Body of pancreas (tissue), 4 donors: ENCODE results near the gene CCDC81.

ENCODE experiments used
- POLR2A ChIP-seq, 3 donors: fragments of 450-650 bp; IDR thresholded peaks; one replicate each; pipeline ENCODE4 v1.6.1; 2016; ENCODE audit warnings: antibody characterized with exemption in 3 of 3, mild to moderate bottlenecking in 2 of 3
- TF ChIP-seq, protein P1 (sequence below), 7 experiments: fragments of 450-650 bp in 4 of 7; fragments of 200-600 bp in 3 of 7; sonication (generic) in 3 of 7; IDR thresholded peaks; one replicate each; pipeline ENCODE4 v1.5.1; 2016 to 2019; ENCODE audit warnings: antibody characterized with exemption in 7 of 7

DNA sequence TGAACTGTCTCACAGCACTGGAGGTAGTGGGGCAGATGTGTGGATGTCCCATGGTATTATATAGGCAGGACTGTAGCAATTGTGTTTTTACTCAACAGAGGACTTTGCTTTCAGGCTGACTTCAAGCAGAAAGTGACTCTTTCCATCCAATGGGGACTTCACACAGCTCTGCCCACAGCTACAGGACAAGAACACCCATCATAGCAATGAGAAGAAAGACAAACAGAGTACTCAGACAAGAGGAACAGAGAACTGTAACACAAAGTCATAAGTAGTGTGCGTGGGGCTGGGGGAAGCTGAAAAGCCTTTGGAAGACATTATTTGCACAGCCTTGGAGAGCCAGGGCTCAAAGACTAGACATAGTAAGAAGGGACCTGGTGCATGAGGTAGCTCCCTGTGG lies 70.3 kb downstream of the CCDC81 start:
- TF ChIP-seq, protein P1, sequence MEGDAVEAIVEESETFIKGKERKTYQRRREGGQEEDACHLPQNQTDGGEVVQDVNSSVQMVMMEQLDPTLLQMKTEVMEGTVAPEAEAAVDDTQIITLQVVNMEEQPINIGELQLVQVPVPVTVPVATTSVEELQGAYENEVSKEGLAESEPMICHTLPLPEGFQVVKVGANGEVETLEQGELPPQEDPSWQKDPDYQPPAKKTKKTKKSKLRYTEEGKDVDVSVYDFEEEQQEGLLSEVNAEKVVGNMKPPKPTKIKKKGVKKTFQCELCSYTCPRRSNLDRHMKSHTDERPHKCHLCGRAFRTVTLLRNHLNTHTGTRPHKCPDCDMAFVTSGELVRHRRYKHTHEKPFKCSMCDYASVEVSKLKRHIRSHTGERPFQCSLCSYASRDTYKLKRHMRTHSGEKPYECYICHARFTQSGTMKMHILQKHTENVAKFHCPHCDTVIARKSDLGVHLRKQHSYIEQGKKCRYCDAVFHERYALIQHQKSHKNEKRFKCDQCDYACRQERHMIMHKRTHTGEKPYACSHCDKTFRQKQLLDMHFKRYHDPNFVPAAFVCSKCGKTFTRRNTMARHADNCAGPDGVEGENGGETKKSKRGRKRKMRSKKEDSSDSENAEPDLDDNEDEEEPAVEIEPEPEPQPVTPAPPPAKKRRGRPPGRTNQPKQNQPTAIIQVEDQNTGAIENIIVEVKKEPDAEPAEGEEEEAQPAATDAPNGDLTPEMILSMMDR (IDR thresholded peaks at IDR 0.05) = no peak
- TF ChIP-seq POLR2A (IDR thresholded peaks at IDR 0.05) = no peak
